DMS153 treated with DMSO at 0.1 percent for 48 hours (cell line): ENCODE measurements around the gene PLD5.
"Not testable (repeated sequence)": the region's sequence is repeated elsewhere in the genome, so short reads cannot be mapped to it uniquely, and the experiment has no call there.

Experiments
- DNase-seq: peaks from one replicate; lab custom pipeline; 2025; ENCODE audit not compliant: unreplicated experiment; lab: John Stamatoyannopoulos, UW

Gene PLD5

GRCh38 chr1:242506724-242507123 lies 17.8 kb downstream of the PLD5 start:
- DNase-seq, result no peak

- DNase-seq, result no peak
These were observed 35.0 kb downstream of the PLD5 start for GRCh38 chr1:242489545-242489944.

- peak; percentile 91 for DNase-seq
These were observed 46.6 kb downstream of the PLD5 start for GRCh38 chr1:242477944-242478343.

- DNase-seq, result no peak
These were observed 53.7 kb downstream of the PLD5 start for GRCh38 chr1:242470774-242471173.

GRCh38 chr1:242468784-242469183 lies 55.7 kb downstream of the PLD5 start:
- DNase-seq, result no peak

- DNase-seq, result peak; percentile 86
These were observed 56.8 kb downstream of the PLD5 start for GRCh38 chr1:242467556-242468145.

- no peak for DNase-seq
These were observed 61.6 kb downstream of the PLD5 start for GRCh38 chr1:242462867-242463266.

GRCh38 chr1:242459740-242460139 lies 64.8 kb downstream of the PLD5 start:
- DNase-seq, result not testable (repeated sequence)

GRCh38 chr1:242456726-242457269 lies 67.7 kb downstream of the PLD5 start:
- no peak for DNase-seq

- DNase-seq, result no peak
These were observed 69.5 kb downstream of the PLD5 start for GRCh38 chr1:242455052-242455361.

- peak; percentile 79 for DNase-seq
These were observed 70.0 kb downstream of the PLD5 start for GRCh38 chr1:242454262-242455051.

GRCh38 chr1:242452573-242452972 lies 71.9 kb downstream of the PLD5 start:
- DNase-seq, result no peak

GRCh38 chr1:242449661-242450060 lies 74.8 kb downstream of the PLD5 start:
- DNase-seq, result no peak

GRCh38 chr1:242448910-242449645 lies 75.4 kb downstream of the PLD5 start:
- peak; percentile 32 for DNase-seq

- DNase-seq, result no peak
These were observed 76.8 kb downstream of the PLD5 start for GRCh38 chr1:242447689-242448088.

- no peak for DNase-seq
These were observed 83.7 kb downstream of the PLD5 start for GRCh38 chr1:242440757-242441156.

- DNase-seq, result no peak
These were observed 89.3 kb downstream of the PLD5 start for GRCh38 chr1:242435200-242435599.

GRCh38 chr1:242432491-242433095 lies 91.9 kb downstream of the PLD5 start:
- DNase-seq, result no peak

GRCh38 chr1:242431786-242432185 lies 92.7 kb downstream of the PLD5 start:
- DNase-seq, result no peak

GRCh38 chr1:242430956-242431355 lies 93.5 kb downstream of the PLD5 start:
- no peak for DNase-seq

- DNase-seq, result no peak
These were observed 95.9 kb downstream of the PLD5 start for GRCh38 chr1:242428399-242429190.
